Activated B cell treated with CpG ODN at 0.5 μM for 24 hours (primary cell): ENCODE results near the gene LIPG. TPM values are rescaled to one million over a fixed set of nuclear protein-coding genes. Genes with fewer than 3 reads are reported as not detected.

ENCODE experiments used
- ATAC-seq: fragments of 200-7000 bp; cut with Tn5 transposase; one replicate; pipeline ENCODE4 v1.10.0; 2021; ENCODE audit warnings: low read depth, mild to moderate bottlenecking, moderate library complexity
- CTCF ChIA-PET: fragments of 350-600 bp; sonication (Branson Sonifier 250); formaldehyde crosslinking; loops from one replicate; lab custom pipeline; 2021; ENCODE audit warnings: antibody characterized with exemption; lab: Charles Lee
- POLR2A ChIA-PET: fragments of 350-600 bp; sonication (Branson Sonifier 250); formaldehyde crosslinking; loops from one replicate; lab custom pipeline; 2021; ENCODE audit warnings: antibody characterized with exemption; lab: Charles Lee
- DNase-seq: peaks from one replicate; pipeline ENCODE4 v3.0.0; 2022
- H3K27ac Mint-ChIP-seq: one replicate; pipeline ENCODE4 v1.8.0; 2020; ENCODE audit warnings: mixed read lengths
- H3K27me3 Mint-ChIP-seq: one replicate; pipeline ENCODE4 v1.8.0; 2021; ENCODE audit warnings: mixed read lengths
- H3K36me3 Mint-ChIP-seq: one replicate; pipeline ENCODE4 v1.8.0; 2021; ENCODE audit warnings: low read depth, mixed read lengths
- H3K4me1 Mint-ChIP-seq: one replicate; pipeline ENCODE4 v1.8.0; 2021; ENCODE audit warnings: mixed read lengths
- H3K4me3 Mint-ChIP-seq: one replicate; pipeline ENCODE4 v1.8.0; 2020; ENCODE audit warnings: mild to moderate bottlenecking, mixed read lengths
- H3K9me3 Mint-ChIP-seq: one replicate; pipeline ENCODE4 v1.8.0; 2020; ENCODE audit warnings: mixed read lengths
- CTCF ChIP-seq: fragments of 200-600 bp; IDR thresholded peaks from one replicate; pipeline ENCODE4 v1.8.0; 2022; ENCODE audit warnings: antibody characterized with exemption, mild to moderate bottlenecking
- intact Hi-C: fragments of 100-400 bp; cut with micrococcal nuclease; formaldehyde crosslinking; loops from one replicate; pipeline ENCODE4 v1.15.1; 2024
- total RNA-seq: library from RNA; stranded (reverse); gene quantifications from 2 replicates; pipeline ENCODE4 v1.2.3, GENCODE V29; 2022

The LIPG gene
- total RNA-seq, 1 donor from 2014 or later: 0.29 TPM

- Mint-ChIP-seq H3K27me3 (peaks cover 8% of the 10 kb centered on the region), H3K27ac (no peak overlapping the region), H3K4me1 (no peaks in the 10 kb centered on the region), H3K9me3 (no peaks in the 10 kb centered on the region), H3K36me3 (no peaks in the 10 kb centered on the region), H3K4me3 (no peak overlapping the region)
- no peak for TF ChIP-seq CTCF
- DNase-seq (no peak), ATAC-seq (no peak)
- ChIA-PET CTCF (interaction anchor here (1.4 kb wide), 1 partner anchor 12 kb away, joined by 3 read pairs; no protein-coding TSS in a partner anchor), POLR2A (no interaction called here)
- intact Hi-C loops: no loop called here
Measured at GRCh38 chr18:49588971-49589370, 27.1 kb downstream of the LIPG start.

- no peak for ATAC-seq
- Mint-ChIP-seq H3K27ac (no peak overlapping the region), H3K27me3 (peaks cover 10% of the 10 kb centered on the region), H3K9me3 (no peaks in the 10 kb centered on the region), H3K4me1 (no peaks in the 10 kb centered on the region), H3K4me3 (no peak overlapping the region), H3K36me3 (no peaks in the 10 kb centered on the region)
- intact Hi-C loops: no loop called here
- DNase-seq: no peak
- CTCF ChIA-PET: no interaction called here
- POLR2A ChIA-PET: no interaction called here
- no peak for TF ChIP-seq CTCF
Measured at GRCh38 chr18:49590608-49591007, 28.8 kb downstream of the LIPG start.

GRCh38 chr18:49591271-49591670, 29.4 kb downstream of the LIPG start:
- no peak overlapping the region for H3K4me3 Mint-ChIP-seq
- ChIA-PET POLR2A (no interaction called here), CTCF (no interaction called here)
- no peak overlapping the region for H3K27ac Mint-ChIP-seq
- ATAC-seq (no peak), DNase-seq (no peak)
- no peak for TF ChIP-seq CTCF
- H3K9me3 Mint-ChIP-seq: no peaks in the 10 kb centered on the region
- peaks cover 10% of the 10 kb centered on the region for H3K27me3 Mint-ChIP-seq
- no peaks in the 10 kb centered on the region for H3K4me1 Mint-ChIP-seq
- H3K36me3 Mint-ChIP-seq: no peaks in the 10 kb centered on the region
- intact Hi-C loops: no loop called here

GRCh38 chr18:49591775-49592174, 29.9 kb downstream of the LIPG start:
- CTCF ChIA-PET: no interaction called here
- H3K27ac Mint-ChIP-seq: no peak overlapping the region
- H3K4me1 Mint-ChIP-seq: no peaks in the 10 kb centered on the region
- intact Hi-C loops: no loop called here
- no peaks in the 10 kb centered on the region for H3K9me3 Mint-ChIP-seq
- no peak overlapping the region for H3K4me3 Mint-ChIP-seq
- H3K36me3 Mint-ChIP-seq: no peaks in the 10 kb centered on the region
- DNase-seq: no peak
- H3K27me3 Mint-ChIP-seq: peaks cover 10% of the 10 kb centered on the region
- no peak for TF ChIP-seq CTCF
- ATAC-seq: no peak
- POLR2A ChIA-PET: no interaction called here

- no peak for TF ChIP-seq CTCF
- ChIA-PET CTCF (no interaction called here), POLR2A (no interaction called here)
- ATAC-seq (no peak), DNase-seq (no peak)
- H3K4me3 Mint-ChIP-seq: no peak overlapping the region
- no peak overlapping the region for H3K27ac Mint-ChIP-seq
- H3K27me3 Mint-ChIP-seq: peaks cover 11% of the 10 kb centered on the region
- no peaks in the 10 kb centered on the region for H3K36me3 Mint-ChIP-seq
- no peaks in the 10 kb centered on the region for H3K4me1 Mint-ChIP-seq
- intact Hi-C loops: no loop called here
- H3K9me3 Mint-ChIP-seq: no peaks in the 10 kb centered on the region
Measured at GRCh38 chr18:49596687-49597086, 34.8 kb downstream of the LIPG start.
